Muscle of leg (tissue), 11 donors: ENCODE data around the gene TMEM30A. TPM values are rescaled to one million over a fixed set of nuclear protein-coding genes. Genes with fewer than 3 reads are reported as not detected.

Experiments
- DNase-seq: peaks from one replicate; pipeline ENCODE4 v3.0.0; 2013
- H3K27ac ChIP-seq: one replicate; pipeline ENCODE4 v1.5.1; 2013; ENCODE audit warnings: mild to moderate bottlenecking, low read length, control low read depth
- H3K27me3 ChIP-seq: one replicate; pipeline ENCODE4 v1.6.1; 2013; ENCODE audit warnings: low read length; ENCODE audit not compliant: control insufficient read depth, insufficient read depth
- H3K36me3 ChIP-seq: one replicate; pipeline ENCODE4 v1.6.1; 2013; ENCODE audit warnings: low read length; ENCODE audit not compliant: control insufficient read depth, insufficient read depth
- H3K4me1 ChIP-seq: one replicate; pipeline ENCODE4 v1.6.1; 2013; ENCODE audit warnings: low read length; ENCODE audit not compliant: control insufficient read depth, insufficient read depth
- H3K4me3 ChIP-seq: one replicate; pipeline ENCODE4 v1.5.1; 2013; ENCODE audit warnings: low read length, control low read depth
- H3K9me3 ChIP-seq: replicated peaks from 2 replicates; pipeline ENCODE4 v1.6.1; 2013; ENCODE audit warnings: low read depth, low read length; ENCODE audit not compliant: control insufficient read depth
- WGBS: methylation state at CpG from one replicate; pipeline ENCODE4 v1.1.5; 2013; ENCODE audit warnings: missing lambda C conversion rate; ENCODE audit not compliant: insufficient coverage; 5-methylcytosine and 5-hydroxymethylcytosine counted together
- polyA plus RNA-seq, 8 donors: library from polyadenylated mRNA; unstranded; fragments of 120-200 nt; gene quantifications; one replicate each; pipeline versions ENCODE4 v1.2.1 to v1.2.3, GENCODE V29; 2013; ENCODE audit warnings: inconsistent platforms in 1 of 8, low replicate concordance in 1 of 8; ENCODE audit not compliant: insufficient read length in 8 of 8, insufficient read depth in 1 of 8
- total RNA-seq: library from RNA; stranded (reverse); fragments of 120-200 nt; gene quantifications from one replicate; pipeline ENCODE4 v1.2.4, GENCODE V29; 2013

TMEM30A gene
- total and polyA plus RNA-seq, 9 donors = 45.2 to 81.5 (median 61.0) TPM

- Histone ChIP-seq H3K9me3 (no peaks in the 10 kb centered on the region), H3K4me3 (no peak overlapping the region), H3K27ac (no peak overlapping the region), H3K36me3 (no peaks in the 10 kb centered on the region), H3K4me1 (no peaks in the 10 kb centered on the region), H3K27me3 (no peaks in the 10 kb centered on the region)
- WGBS = 94% methylated on average over 2 of the region's 4 CpGs
- DNase-seq = no peak
Observed at GRCh38 chr6:75221116-75221515, 63.5 kb downstream of the TMEM30A start.

DNA sequence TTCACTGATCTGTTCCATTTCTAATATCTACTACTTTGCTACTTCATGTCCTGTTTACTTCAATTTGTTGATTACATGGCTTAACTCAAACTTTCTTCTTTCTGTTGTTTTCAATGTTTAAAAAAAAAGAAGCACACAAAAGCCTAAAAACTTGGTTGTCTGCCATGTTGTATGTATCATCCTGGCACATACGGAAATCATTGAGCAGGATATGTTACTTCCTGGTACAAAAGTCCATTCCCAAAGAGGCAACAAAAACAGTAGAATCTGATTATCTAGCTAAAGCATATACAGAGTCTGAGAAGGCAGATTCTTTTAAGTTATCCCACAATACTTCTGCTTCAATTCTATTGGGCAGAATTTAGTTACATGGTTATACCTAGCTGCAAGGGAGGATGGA lies 64.2 kb downstream of the TMEM30A start:
- Histone ChIP-seq H3K27ac (no peak overlapping the region), H3K4me3 (no peak overlapping the region), H3K27me3 (no peaks in the 10 kb centered on the region), H3K9me3 (no peaks in the 10 kb centered on the region), H3K4me1 (no peaks in the 10 kb centered on the region), H3K36me3 (no peaks in the 10 kb centered on the region)
- WGBS = no CpG with 5 or more reads among the region's 1 CpG
- no peak for DNase-seq

DNA sequence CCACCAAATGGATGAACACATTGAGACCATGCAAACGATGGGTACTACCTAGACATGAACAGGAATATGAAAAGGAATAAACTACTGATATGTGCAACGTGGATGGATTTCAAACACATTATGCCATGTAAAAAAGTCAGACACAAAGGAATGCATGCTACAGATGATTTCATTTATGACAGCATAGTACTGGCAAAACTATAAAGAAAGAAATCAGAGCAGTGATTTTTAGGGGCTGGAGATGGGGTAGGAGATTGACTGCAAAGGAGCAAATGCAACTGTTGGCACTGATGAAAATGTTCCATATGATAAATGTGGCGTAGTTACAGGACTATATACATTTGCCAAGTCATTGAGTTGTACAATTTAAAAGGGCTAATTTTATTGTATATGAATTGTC lies 65.3 kb downstream of the TMEM30A start:
- H3K4me1 ChIP-seq = no peaks in the 10 kb centered on the region
- WGBS = no CpG with 5 or more reads among the region's 3 CpGs

DNA sequence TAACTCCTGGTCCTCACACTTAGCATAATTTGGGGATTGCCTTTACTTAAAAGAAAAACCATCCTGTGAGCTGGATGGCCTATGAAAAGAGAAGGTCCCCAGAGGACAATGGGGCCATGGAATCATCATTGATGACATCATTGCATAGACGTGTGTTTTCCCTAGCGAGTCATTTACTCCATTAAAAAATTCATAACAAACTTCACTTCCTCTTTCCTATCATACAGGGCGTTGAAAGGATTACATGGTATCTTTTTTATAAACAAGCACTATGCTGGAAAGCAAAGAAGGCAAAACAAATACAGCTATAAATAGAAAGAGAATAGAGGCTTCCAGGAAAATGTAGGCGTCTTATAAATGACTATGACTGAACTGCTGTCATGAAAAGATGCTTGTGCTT lies 67.4 kb downstream of the TMEM30A start:
- no CpG with 5 or more reads among the region's 4 CpGs for WGBS
- peak overlapping the region; percentile 39 for H3K27ac ChIP-seq
- peak; percentile 75 for DNase-seq

More for the DNA sequence above, 65.3 kb downstream of the TMEM30A start:
- Histone ChIP-seq H3K9me3 (no peaks in the 10 kb centered on the region), H3K4me3 (no peak overlapping the region), H3K36me3 (no peaks in the 10 kb centered on the region), H3K27me3 (no peaks in the 10 kb centered on the region), H3K27ac (no peak overlapping the region)
- DNase-seq = peak; percentile 35

GRCh38 chr6:75215291-75215690 lies 69.3 kb downstream of the TMEM30A start:
- peaks cover 3% of the 10 kb centered on the region for H3K4me1 ChIP-seq
- 89% methylated on average over 1 of the region's 4 CpGs for WGBS
- H3K27ac ChIP-seq = no peak overlapping the region
- no peaks in the 10 kb centered on the region for H3K27me3 ChIP-seq
- no peaks in the 10 kb centered on the region for H3K9me3 ChIP-seq
- DNase-seq = no peak
- no peaks in the 10 kb centered on the region for H3K36me3 ChIP-seq
- no peak overlapping the region for H3K4me3 ChIP-seq

More for the DNA sequence above, 67.4 kb downstream of the TMEM30A start:
- no peaks in the 10 kb centered on the region for H3K9me3 ChIP-seq
- H3K4me1 ChIP-seq = peaks cover 3% of the 10 kb centered on the region
- no peak overlapping the region for H3K4me3 ChIP-seq
- no peaks in the 10 kb centered on the region for H3K36me3 ChIP-seq
- no peaks in the 10 kb centered on the region for H3K27me3 ChIP-seq

DNA sequence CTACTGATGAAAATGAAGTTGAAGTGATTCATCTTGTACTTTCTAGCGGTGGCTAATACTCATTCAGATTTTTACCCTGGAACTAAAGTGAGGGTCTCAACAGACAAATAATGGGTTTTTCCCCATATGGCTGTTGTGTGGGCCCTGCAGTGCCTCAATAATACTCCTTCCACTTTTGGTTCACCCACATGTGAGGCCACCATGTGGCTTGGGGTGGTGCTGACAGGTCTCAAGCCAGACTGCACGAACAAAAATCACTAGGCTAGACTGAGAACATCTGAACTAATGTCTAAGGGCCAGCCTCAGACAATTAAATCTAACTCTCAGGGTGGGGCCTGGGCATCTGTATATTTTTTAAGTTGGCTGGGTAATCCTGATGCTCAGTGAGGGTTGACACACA lies 70.9 kb downstream of the TMEM30A start:
- peak; percentile 2 for DNase-seq
- Histone ChIP-seq H3K4me3 (no peak overlapping the region), H3K4me1 (peaks cover 4% of the 10 kb centered on the region), H3K27me3 (peaks cover 1% of the 10 kb centered on the region), H3K36me3 (no peaks in the 10 kb centered on the region), H3K27ac (no peak overlapping the region), H3K9me3 (no peaks in the 10 kb centered on the region)
- no CpG with 5 or more reads among the region's 2 CpGs for WGBS

DNA sequence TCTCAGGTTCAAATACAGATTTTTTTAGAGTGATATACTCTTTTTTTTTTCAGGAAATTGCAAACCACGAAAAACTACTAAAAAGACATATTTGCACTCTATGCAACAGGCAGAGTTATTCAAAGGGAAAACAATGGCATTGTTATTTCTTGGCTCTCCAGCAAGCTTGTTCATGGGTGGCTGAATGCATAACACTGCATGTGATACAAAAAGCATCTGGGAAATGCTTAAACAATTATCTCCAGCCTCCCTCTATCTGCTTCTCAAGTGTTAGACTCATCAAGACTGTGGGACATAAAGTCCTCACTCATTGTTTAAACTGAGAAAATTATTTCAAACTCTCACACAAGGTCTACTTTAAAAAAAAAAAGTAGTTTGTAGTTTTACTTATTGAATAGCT lies 71.5 kb downstream of the TMEM30A start:
- WGBS = no CpG with 5 or more reads among the region's 1 CpG
- Histone ChIP-seq H3K4me1 (peaks cover 10% of the 10 kb centered on the region), H3K9me3 (no peaks in the 10 kb centered on the region), H3K27ac (no peak overlapping the region), H3K36me3 (no peaks in the 10 kb centered on the region), H3K27me3 (peaks cover 7% of the 10 kb centered on the region), H3K4me3 (no peak overlapping the region)
- DNase-seq = peak; percentile 27

DNA sequence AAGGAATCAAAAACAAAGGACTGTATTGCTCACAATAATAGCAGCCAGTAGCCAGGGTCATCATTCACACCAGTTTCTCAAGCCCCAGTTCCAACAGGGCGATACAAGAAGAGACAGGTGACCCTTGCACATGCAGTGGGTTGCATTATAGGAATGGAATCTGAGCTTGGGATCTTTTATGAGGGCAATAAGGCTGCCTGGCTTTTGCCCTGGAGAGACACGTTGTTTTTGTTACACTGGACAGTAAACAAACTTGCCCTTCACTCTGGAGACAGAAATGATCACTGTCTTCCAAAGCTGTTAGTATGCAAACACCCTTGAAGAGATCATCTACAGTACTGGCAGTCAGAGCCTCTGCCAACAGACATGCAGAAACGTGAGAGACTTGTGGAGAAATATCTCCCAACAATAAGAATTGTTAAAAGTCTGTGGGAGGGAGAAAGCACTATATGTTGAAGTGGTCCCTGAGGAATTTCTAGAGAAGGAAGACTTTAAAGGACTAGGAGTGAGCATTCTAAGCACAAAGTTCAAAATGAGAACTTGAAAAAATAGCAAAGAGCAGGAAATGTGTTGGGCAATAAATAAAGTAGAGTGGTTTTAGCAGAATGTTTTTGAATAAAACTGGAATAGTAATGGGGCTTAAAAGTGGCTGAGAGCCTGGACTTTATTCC lies 72.5 kb downstream of the TMEM30A start:
- no peak overlapping the region for H3K4me3 ChIP-seq
- H3K4me1 ChIP-seq = peaks cover 19% of the 10 kb centered on the region
- no peaks in the 10 kb centered on the region for H3K9me3 ChIP-seq
- H3K27ac ChIP-seq = no peak overlapping the region
- peak; percentile 18 for DNase-seq
- 0% methylated on average over 1 of the region's 3 CpGs for WGBS
- peaks cover 17% of the 10 kb centered on the region for H3K27me3 ChIP-seq
- no peaks in the 10 kb centered on the region for H3K36me3 ChIP-seq

DNA sequence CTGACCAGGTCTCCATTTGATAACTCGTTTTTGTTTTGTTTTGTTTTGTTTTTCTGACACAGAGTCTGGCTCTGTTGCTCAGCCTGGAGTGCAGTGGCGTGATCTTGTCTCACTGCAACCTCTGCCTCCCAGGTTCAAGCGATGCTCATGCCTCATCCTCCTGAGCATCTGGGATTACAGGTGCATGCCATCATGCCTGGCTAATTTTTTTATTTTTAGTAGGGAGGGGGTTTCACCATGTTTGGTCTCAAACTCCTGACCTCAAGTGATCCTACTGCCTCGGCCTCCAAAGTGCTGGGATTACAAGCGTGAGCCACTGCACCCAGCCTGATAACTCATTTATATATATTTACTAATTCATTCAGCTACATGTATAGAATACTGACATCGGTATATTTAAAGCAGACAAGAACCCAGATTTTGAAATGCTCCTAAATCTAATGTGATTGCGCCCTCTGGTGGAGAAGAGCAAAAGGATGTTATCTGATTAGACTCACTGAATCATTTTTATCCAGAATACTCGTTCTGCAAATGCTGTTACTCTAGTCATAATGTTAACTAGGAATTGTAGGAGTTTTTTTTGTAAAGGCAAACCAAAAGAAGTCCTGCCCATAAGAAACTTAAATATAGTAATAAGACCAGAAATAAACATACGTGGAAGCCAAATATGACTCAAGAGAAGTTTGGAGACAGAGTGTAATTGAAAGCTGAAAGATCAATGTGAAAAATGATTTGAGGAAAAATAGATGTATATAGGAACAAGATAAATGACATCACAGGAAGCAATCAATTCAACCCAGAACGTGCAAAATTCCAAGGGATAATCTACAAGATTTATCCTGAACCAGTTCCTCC lies 73.5 kb downstream of the TMEM30A start:
- no peaks in the 10 kb centered on the region for H3K9me3 ChIP-seq
- H3K36me3 ChIP-seq = no peaks in the 10 kb centered on the region
- H3K27me3 ChIP-seq = peaks cover 27% of the 10 kb centered on the region
- no peak overlapping the region for H3K27ac ChIP-seq
- peaks cover 28% of the 10 kb centered on the region for H3K4me1 ChIP-seq
- no peak overlapping the region for H3K4me3 ChIP-seq
- DNase-seq = peak; percentile 89
- 88% methylated on average over 1 of the region's 10 CpGs for WGBS

DNA sequence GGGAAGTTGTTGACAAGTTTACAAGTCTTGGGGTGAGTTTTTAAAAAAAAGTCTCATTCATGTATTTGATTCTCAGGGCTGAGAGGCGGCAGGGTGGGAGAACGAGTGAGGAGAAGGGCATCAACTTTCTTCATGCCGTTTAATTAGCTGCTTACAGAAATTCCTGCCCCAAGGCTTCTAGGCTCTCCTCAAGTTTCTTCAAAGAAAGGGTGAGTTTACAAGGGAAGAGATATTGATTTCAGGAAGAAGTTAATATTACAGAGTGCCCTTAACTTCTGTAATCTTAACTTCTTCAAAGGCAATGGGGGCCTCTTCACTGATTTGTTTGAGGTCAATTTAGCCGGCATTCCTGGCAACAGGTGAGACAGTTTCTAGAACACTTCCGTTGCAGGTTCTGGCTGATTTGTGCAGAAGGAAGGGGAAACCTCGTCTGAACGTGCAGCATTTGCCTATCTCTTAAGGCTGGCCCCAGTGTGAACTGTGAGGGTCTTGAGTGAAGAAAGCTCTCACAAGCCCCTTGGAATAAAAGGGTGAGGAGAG lies 75.3 kb downstream of the TMEM30A start:
- WGBS = 45% methylated on average over 4 of the region's 7 CpGs
- Histone ChIP-seq H3K27ac (no peak overlapping the region), H3K36me3 (no peaks in the 10 kb centered on the region), H3K4me3 (no peak overlapping the region), H3K4me1 (peaks cover 40% of the 10 kb centered on the region), H3K9me3 (no peaks in the 10 kb centered on the region), H3K27me3 (peaks cover 44% of the 10 kb centered on the region)
- no peak for DNase-seq
